ENCODE results near the gene APOC3. TPM values are rescaled to one million over a fixed set of nuclear protein-coding genes. Genes with fewer than 3 reads are reported as not detected.

Gene APOC3
- total and polyA plus RNA-seq, 10 of the 15 experiments (the other 5 are each of a cell fraction or from before 2014, with no cell fraction given) = 1.9 TPM; not detected in 9

- H4K20me1 ChIP-seq (ENCODE audit: control insufficient read depth, insufficient read depth) = no peaks in the 10 kb centered on the region
- no peaks in the 10 kb centered on the region for H3K79me2 ChIP-seq (ENCODE audit: control insufficient read depth, insufficient read depth, low read length)
- FAIRE-seq = no peak
- H3K4me3 ChIP-seq = no peak overlapping the region
- H3K27ac ChIP-seq (ENCODE audit: control insufficient read depth, insufficient read depth) = no peak overlapping the region
- in situ Hi-C loops (cut with MboI) = no loop called here
- no peaks in the 10 kb centered on the region for H3K9me3 ChIP-seq (replicated peaks; ENCODE audit: control insufficient read depth, insufficient read depth, low read length)
- no peak for ATAC-seq
- H3K36me3 ChIP-seq (ENCODE audit: control insufficient read depth in 2 of 2, insufficient read depth in 2 of 2, low read length in 1 of 2) = peaks cover 15 to 19% of the 10 kb centered on the region in 2 experiments
- ChIA-PET CTCF (interaction anchor here (1.8 kb wide), 1 partner anchor 233 kb away, joined by 5 read pairs; no protein-coding TSS in a partner anchor), POLR2A (interaction anchor here (0.7 kb wide), 1 partner anchor 19 kb away, joined by 3 read pairs; no protein-coding TSS in a partner anchor), SMC1A (ENCODE audit: uncharacterized antibody, unreplicated experiment) (no interaction called here), RAD21 (ENCODE audit: unreplicated experiment) (interaction anchor here (1.3 kb wide), 1 partner anchor 37 kb away, joined by 3 read pairs; no protein-coding TSS in a partner anchor)
- WGBS (ENCODE audit: insufficient coverage, insufficient replicate concordance, low lambda C conversion rate, missing lambda C conversion rate) = 94% methylated on average over 11 of the region's 11 CpGs
- H3K27me3 ChIP-seq (replicated peaks in 1 of 2; ENCODE audit: control insufficient read depth in 2 of 2, insufficient read depth in 2 of 2, low read length in 1 of 2) = no peaks in the 10 kb centered on the region
- no peak overlapping the region for H3K4me2 ChIP-seq (ENCODE audit: control insufficient read depth, insufficient read depth)
- intact Hi-C loops (cut with micrococcal nuclease; ENCODE audit: unreplicated experiment) = no loop called here
- no peak overlapping the region for H2AFZ ChIP-seq (ENCODE audit: control insufficient read depth, low read depth, low read length)
- no peak for DNase-seq (ENCODE audit: low read depth, low spot score)
- no peak overlapping the region for H3K9ac ChIP-seq (ENCODE audit: control insufficient read depth, insufficient read depth, low read length)
- H3K4me1 ChIP-seq (ENCODE audit: control insufficient read depth, insufficient read depth, low read length) = no peaks in the 10 kb centered on the region
- no TSS peak for BruUV-seq (replicated peaks)
- no peak for TF ChIP-seq CEBPZ (IDR thresholded peaks at IDR 0.05; ENCODE audit: low read depth, low read length)
- no peak for TF ChIP-seq ZNF217 (IDR thresholded peaks at IDR 0.05)
- no peak for TF ChIP-seq MLLT1 (IDR thresholded peaks at IDR 0.05)
- TF ChIP-seq SMARCA5 (IDR thresholded peaks at IDR 0.05) = no peak
- no peak for TF ChIP-seq NFXL1 (IDR thresholded peaks at IDR 0.05; ENCODE audit: borderline replicate concordance)
- no peak for TF ChIP-seq MYB (IDR thresholded peaks at IDR 0.05; ENCODE audit: borderline replicate concordance, low read depth, low read length)
- TF ChIP-seq KLF5 (IDR thresholded peaks at IDR 0.05; ENCODE audit: partially characterized antibody) = no peak
- no peak for TF ChIP-seq REST (IDR thresholded peaks at IDR 0.05; ENCODE audit: low read depth, low read length)
- TF ChIP-seq TAF1 (IDR thresholded peaks at IDR 0.05; ENCODE audit: borderline replicate concordance, low read depth, low read length) = no peak
- TF ChIP-seq RELB (IDR thresholded peaks at IDR 0.05; ENCODE audit: low read depth) = no peak
- TF ChIP-seq RB1 (IDR thresholded peaks at IDR 0.05; ENCODE audit: borderline replicate concordance) = no peak
- no peak for TF ChIP-seq PKNOX1 (IDR thresholded peaks at IDR 0.05)
- no peak for TF ChIP-seq CREM (IDR thresholded peaks at IDR 0.05; ENCODE audit: low read depth)
- no peak for TF ChIP-seq YY1 (IDR thresholded peaks at IDR 0.05; ENCODE audit: low read depth, low read length)
Measured at GRCh38 chr11:116873381-116873780, 43.7 kb downstream of the APOC3 start.
